Esophagus squamous epithelium (tissue), 5 donors: ENCODE data around the gene DAB1. TPM values are rescaled to one million over a fixed set of nuclear protein-coding genes. Genes with fewer than 3 reads are reported as not detected.

Experiments
- DNase-seq: peaks from one replicate; lab custom pipeline; 2025; lab: John Stamatoyannopoulos, UW
- H3K27ac ChIP-seq, 4 donors: fragments of 200-600 bp; sonication (generic); one replicate each; pipeline ENCODE4 v1.5.1; 2016 to 2019; ENCODE audit warnings: mild to moderate bottlenecking in 1 of 4
- H3K27me3 ChIP-seq, 4 donors: fragments of 200-600 bp; sonication (generic); 1 replicate in 3 of 4; 2 replicates in 1 of 4; pipeline versions ENCODE4 v1.5.1 to v1.6.0; 2017 to 2021; ENCODE audit warnings: antibody characterized with exemption in 1 of 4
- H3K36me3 ChIP-seq, 3 donors: fragments of 200-600 bp; sonication (generic); one replicate each; pipeline ENCODE4 v1.5.1; 2016 to 2019
- H3K4me1 ChIP-seq, 3 donors: fragments of 200-600 bp; sonication (generic); one replicate each; pipeline ENCODE4 v1.5.1; 2017 to 2019
- H3K4me3 ChIP-seq, 4 donors: fragments of 200-600 bp; sonication (generic); 1 replicate in 3 of 4; 2 replicates in 1 of 4; pipeline ENCODE4 v1.5.1; 2016 to 2019; ENCODE audit warnings: mild to moderate bottlenecking in 2 of 4, moderate library complexity in 1 of 4
- H3K9me3 ChIP-seq, 3 donors: fragments of 200-600 bp; sonication (generic); one replicate each; pipeline ENCODE4 v1.5.1; 2016 to 2019
- CTCF ChIP-seq, 6 experiments: fragments of 450-650 bp in 4 of 6; fragments of 200-600 bp in 2 of 6; sonication (generic) in 2 of 6; IDR thresholded peaks; one replicate each; pipeline ENCODE4 v1.5.1; 2016 to 2019; ENCODE audit warnings: antibody characterized with exemption in 6 of 6, mild to moderate bottlenecking in 4 of 6, moderate library complexity in 4 of 6
- POLR2A ChIP-seq, 4 donors: fragments of 450-650 bp; IDR thresholded peaks; one replicate each; pipeline ENCODE4 v1.6.1; 2017; ENCODE audit warnings: antibody characterized with exemption in 4 of 4, mild to moderate bottlenecking in 4 of 4, moderate library complexity in 3 of 4
- WGBS, 2 donors: methylation state at CpG; one replicate each; pipeline ENCODE4 v1.1.5; 2018; 5-methylcytosine and 5-hydroxymethylcytosine counted together
- intact Hi-C: fragments of 100-400 bp; cut with DNase I; formaldehyde crosslinking; loops from one replicate; pipeline ENCODE4 v1.15.0; 2022
- total RNA-seq, 4 donors: library from RNA; depleted of rRNA; stranded (reverse); fragments of >200 nt; gene quantifications; one replicate each; pipeline ENCODE4 v1.1.0, GENCODE V29; 2016
- donor health status: DM: yes; HTN: yes; CAD: no.

DAB1 gene
- total RNA-seq, 4 donors from 2014 or later = under 0.01 TPM; not detected in 3

GRCh38 chr1:56965916-56966697, 457.8 kb downstream of the DAB1 start, which contains the start of gene C8B:
TSS of gene C8B (minus strand) at chr1:56966015. CDS start at chr1:56965948, 67 bp downstream.
- Histone ChIP-seq H3K4me3 (no peak within 1 kb of the TSS), H3K27ac (no peak within 1 kb of the TSS), H3K36me3 (no peaks in the 10 kb centered on the region), H3K9me3 (no peaks in the 10 kb centered on the region), H3K27me3 (no peaks in the 10 kb centered on the region), H3K4me1 (no peaks in the 10 kb centered on the region)
- DNase-seq = no peak
- TF ChIP-seq CTCF (IDR thresholded peaks at IDR 0.05) (no peak), POLR2A (IDR thresholded peaks at IDR 0.05) (no peak)
- intact Hi-C loops = no loop called here
- WGBS, 2 donors = 80 to 81% methylated on average over 2 to 3 of the region's 3 CpGs

- no peak for TF ChIP-seq CTCF (IDR thresholded peaks at IDR 0.05)
- no peak for TF ChIP-seq POLR2A (IDR thresholded peaks at IDR 0.05)
- intact Hi-C loops = no loop called here
- WGBS, 2 donors = 68 to 74% methylated on average over 3 of the region's 3 CpGs
- Histone ChIP-seq H3K4me3 (no peak overlapping the region), H3K27ac (no peak overlapping the region), H3K9me3 (no peaks in the 10 kb centered on the region), H3K36me3 (no peaks in the 10 kb centered on the region), H3K27me3 (no peaks in the 10 kb centered on the region), H3K4me1 (no peaks in the 10 kb centered on the region)
- DNase-seq = no peak
Observed at GRCh38 chr1:56965191-56965590, 458.7 kb downstream of the DAB1 start.

GRCh38 chr1:56964349-56965017, 459.4 kb downstream of the DAB1 start:
- Histone ChIP-seq H3K27ac (no peak overlapping the region), H3K4me1 (no peaks in the 10 kb centered on the region), H3K36me3 (no peaks in the 10 kb centered on the region), H3K4me3 (no peak overlapping the region), H3K27me3 (no peaks in the 10 kb centered on the region), H3K9me3 (no peaks in the 10 kb centered on the region)
- TF ChIP-seq CTCF (IDR thresholded peaks at IDR 0.05) = no peak
- intact Hi-C loops = no loop called here
- no peak for DNase-seq
- 78 to 81% methylated on average over 9 of the region's 9 CpGs for WGBS, 2 donors

- TF ChIP-seq CTCF (IDR thresholded peaks at IDR 0.05) = no peak
- no peak for TF ChIP-seq POLR2A (IDR thresholded peaks at IDR 0.05)
- WGBS, 2 donors = 72 to 73% methylated on average over 4 of the region's 4 CpGs
Observed at GRCh38 chr1:56963667-56964066, 460.2 kb downstream of the DAB1 start.

GRCh38 chr1:56961426-56961825, 462.4 kb downstream of the DAB1 start:
- Histone ChIP-seq H3K36me3 (no peaks in the 10 kb centered on the region), H3K9me3 (no peaks in the 10 kb centered on the region), H3K27me3 (no peaks in the 10 kb centered on the region), H3K27ac (no peak overlapping the region), H3K4me1 (no peaks in the 10 kb centered on the region), H3K4me3 (no peak overlapping the region)
- WGBS, 2 donors = 70 to 74% methylated on average over 6 to 9 of the region's 10 CpGs
- no peak for TF ChIP-seq POLR2A (IDR thresholded peaks at IDR 0.05)
- TF ChIP-seq CTCF (IDR thresholded peaks at IDR 0.05) = no peak
- intact Hi-C loops = no loop called here
- no peak for DNase-seq

More at GRCh38 chr1:56963667-56964066, 460.2 kb downstream of the DAB1 start:
- H3K9me3 ChIP-seq = no peaks in the 10 kb centered on the region
- no peaks in the 10 kb centered on the region for H3K4me1 ChIP-seq
- no peak overlapping the region for H3K27ac ChIP-seq
- no peak overlapping the region for H3K4me3 ChIP-seq
- H3K36me3 ChIP-seq = no peaks in the 10 kb centered on the region
- intact Hi-C loops = no loop called here
- no peaks in the 10 kb centered on the region for H3K27me3 ChIP-seq
- DNase-seq = no peak
